ENCODE results near the gene OR10C1. TPM values are rescaled to one million over a fixed set of nuclear protein-coding genes. Genes with fewer than 3 reads are reported as not detected.

The OR10C1 gene, protein sequence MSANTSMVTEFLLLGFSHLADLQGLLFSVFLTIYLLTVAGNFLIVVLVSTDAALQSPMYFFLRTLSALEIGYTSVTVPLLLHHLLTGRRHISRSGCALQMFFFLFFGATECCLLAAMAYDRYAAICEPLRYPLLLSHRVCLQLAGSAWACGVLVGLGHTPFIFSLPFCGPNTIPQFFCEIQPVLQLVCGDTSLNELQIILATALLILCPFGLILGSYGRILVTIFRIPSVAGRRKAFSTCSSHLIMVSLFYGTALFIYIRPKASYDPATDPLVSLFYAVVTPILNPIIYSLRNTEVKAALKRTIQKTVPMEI
- total RNA-seq: not detected in 2 replicates

DNA sequence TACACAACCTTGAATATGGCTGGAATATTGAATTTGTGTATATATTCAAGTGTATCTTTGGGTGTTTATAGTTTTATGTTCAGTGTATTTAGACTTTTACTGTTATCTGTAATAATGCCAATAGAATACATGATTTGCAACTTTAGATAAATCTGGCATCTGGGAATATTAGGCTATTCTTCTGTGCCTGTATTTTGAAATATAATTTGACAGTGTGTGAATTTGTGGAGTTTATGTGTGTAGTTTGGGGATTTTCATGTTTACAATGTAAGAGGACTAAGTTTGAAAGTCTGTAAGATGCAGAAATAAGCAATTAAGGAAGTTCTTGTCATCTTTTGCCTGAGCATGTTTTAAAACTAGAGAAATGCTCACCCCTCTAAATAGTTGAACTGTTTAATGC is at the start of gene OR10C1:
Gene OR10C1 (plus strand): TSS at position 301 of the 400 bp plus-strand sequence. CDS start 710 bp downstream, outside the sequence.

DNA sequence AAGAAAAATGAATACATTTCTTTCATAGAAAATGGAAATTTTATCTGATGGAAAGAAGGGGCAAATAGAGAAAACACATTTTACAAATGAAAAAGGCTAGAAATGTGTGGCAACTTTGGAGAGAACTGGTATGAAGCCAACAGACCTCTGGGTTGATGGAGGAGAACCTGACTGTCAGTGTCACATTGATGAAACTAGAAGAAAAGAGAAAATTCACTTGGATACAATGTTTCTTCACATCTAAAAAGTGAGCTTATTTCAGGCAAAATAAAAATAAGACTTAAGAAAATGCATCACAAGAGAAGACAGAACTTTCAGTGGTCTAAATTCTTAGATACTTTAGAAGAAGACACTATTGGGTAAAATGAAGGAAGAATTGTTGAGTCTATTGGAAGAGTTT is 43.8 kb upstream of the OR10C1 start, which contains the start of gene OR12D2:
Gene OR12D2 (plus strand): TSS at position 301 of the 400 bp plus-strand sequence. CDS start 1,069 bp downstream, outside the sequence.

DNA sequence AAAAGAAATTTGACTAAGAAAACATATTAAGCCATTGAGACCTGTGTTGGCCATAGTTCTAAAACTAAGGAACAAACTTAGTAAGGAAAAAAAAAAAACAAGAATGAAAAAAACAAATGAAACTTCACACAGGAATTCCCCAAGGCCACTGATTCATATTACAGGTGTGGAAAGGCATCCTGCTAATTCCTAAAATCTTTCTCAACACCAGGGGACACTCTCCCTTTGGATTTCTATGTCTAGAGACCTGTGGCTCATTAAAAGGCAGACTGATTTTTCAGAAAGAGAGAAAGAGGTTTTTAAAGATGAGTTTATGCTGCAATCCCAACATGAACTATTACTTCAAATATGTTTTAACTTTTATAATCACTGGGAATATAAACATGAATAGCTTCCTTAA is 24.5 kb upstream of the OR10C1 start, which contains the start of gene OR12D1:
Gene OR12D1 (plus strand): TSS at position 341 of the 400 bp plus-strand sequence.

DNA sequence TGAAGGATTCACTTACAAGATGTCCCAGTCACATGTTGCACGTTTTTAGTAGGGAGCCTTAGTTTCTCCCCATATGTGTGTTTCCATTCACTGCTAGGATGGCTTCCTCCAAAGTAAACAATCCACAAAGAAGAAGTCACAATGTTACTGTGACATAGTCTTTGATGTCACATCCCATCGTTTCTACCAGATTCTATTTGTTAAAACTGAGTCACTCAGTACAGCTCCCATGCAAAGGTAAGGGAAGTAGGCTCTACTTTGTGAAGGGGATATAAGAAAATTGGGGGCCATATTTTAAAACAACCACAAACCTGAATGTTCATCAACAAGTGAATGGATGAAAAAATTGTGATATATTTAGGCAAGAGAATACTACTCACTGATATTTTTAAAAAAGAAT is 17.9 kb downstream of the OR10C1 start, which contains the start of the genes OR11A1 and OR2H1:
Gene OR11A1 (minus strand): TSS at position 101 of the 400 bp plus-strand sequence. CDS start 29,430 bp downstream, outside the sequence.
Gene OR2H1 (plus strand): TSS at position 185 of the 400 bp plus-strand sequence. CDS start 4,615 bp downstream, outside the sequence.

DNA sequence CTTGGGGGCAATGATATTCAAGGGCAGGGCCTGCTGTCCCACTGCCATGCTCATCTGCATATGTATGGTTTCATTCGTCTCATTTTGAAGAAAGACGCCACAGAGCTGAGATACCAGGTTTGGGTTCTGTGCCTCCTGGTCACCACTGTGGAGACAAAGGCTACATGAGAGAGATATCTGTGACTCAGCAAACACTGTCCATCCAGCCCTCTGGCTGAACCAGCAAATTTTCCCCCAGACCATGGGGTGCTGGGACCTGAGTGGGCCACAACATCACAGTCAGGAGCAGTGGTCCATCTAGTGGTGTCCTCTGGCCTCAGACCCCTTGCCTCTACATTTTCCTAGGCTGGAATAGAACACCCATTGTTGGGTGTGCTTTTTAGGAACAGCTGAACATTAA is 48.6 kb downstream of the OR10C1 start, which contains the start of gene MAS1L:
Gene MAS1L (minus strand): TSS at position 297 of the 400 bp plus-strand sequence. CDS start 54 bp downstream, at position 243.

Other genes starting within 250 kb of the OR10C1 start
- gene OR14J1, start 137.6 kb upstream of the OR10C1 start, total RNA-seq: not detected in 2 replicates
- gene OR5V1, start 70.4 kb upstream of the OR10C1 start, total RNA-seq: not detected in 2 replicates
- gene OR12D3, start 64.0 kb upstream of the OR10C1 start, total RNA-seq: not detected in 2 replicates
- gene OR12D2, start 43.7 kb upstream of the OR10C1 start, total RNA-seq: not detected in 2 replicates
- not detected in 2 replicates for gene OR12D1, start 24.4 kb upstream of the OR10C1 start, total RNA-seq
- gene OR11A1, start 17.8 kb downstream of the OR10C1 start, total RNA-seq: not detected in 2 replicates
- not detected in 2 replicates for gene OR2H1, start 17.8 kb downstream of the OR10C1 start, total RNA-seq
- gene MAS1L, start 48.6 kb downstream of the OR10C1 start, total RNA-seq: not detected in 2 replicates
- 0.32 and 1.2 TPM in 2 replicates for gene UBD, start 120.4 kb downstream of the OR10C1 start, total RNA-seq
- gene OR2H2, start 145.8 kb downstream of the OR10C1 start, total RNA-seq: not detected in 2 replicates
- gene GABBR1, start 193.9 kb downstream of the OR10C1 start, total RNA-seq: 3.6 and 11.6 TPM in 2 replicates
- gene MOG, start 217.8 kb downstream of the OR10C1 start, total RNA-seq: not detected in 2 replicates
- not detected in 2 replicates for gene ZFP57, start 241.8 kb downstream of the OR10C1 start, total RNA-seq